HG03060 (cell line): ENCODE results near the gene PLEKHA4.
"Not testable (repeated sequence)": the region's sequence is repeated elsewhere in the genome, so short reads cannot be mapped to it uniquely, and the experiment has no call there.

Source experiments
- ATAC-seq: cut with Tn5 transposase; IDR thresholded peaks from one replicate; pipeline ENCODE4 v1.9.1; 2021; ENCODE audit warnings: low read depth, moderate number of reproducible peaks; ENCODE audit not compliant: unreplicated experiment

PLEKHA4 gene

GRCh38 chr19:48890551-48890950 is 22.1 kb upstream of the PLEKHA4 start:
- ATAC-seq, result no peak

- ATAC-seq, result not testable (repeated sequence)
These were observed 21.1 kb upstream of the PLEKHA4 start for GRCh38 chr19:48889496-48889895.

- no peak for ATAC-seq
These were observed 19.6 kb upstream of the PLEKHA4 start for GRCh38 chr19:48887861-48888612.

GRCh38 chr19:48883726-48884125 is 15.3 kb upstream of the PLEKHA4 start:
- ATAC-seq, result no peak

- no peak for ATAC-seq
These were observed 13.6 kb upstream of the PLEKHA4 start for GRCh38 chr19:48881741-48882657.

GRCh38 chr19:48879696-48880095 is 11.3 kb upstream of the PLEKHA4 start:
- not testable (repeated sequence) for ATAC-seq

- no peak for ATAC-seq
These were observed 10.7 kb upstream of the PLEKHA4 start for GRCh38 chr19:48879025-48879637.

- ATAC-seq, result no peak
These were observed 10.0 kb upstream of the PLEKHA4 start for GRCh38 chr19:48878196-48879024.

- no peak for ATAC-seq
These were observed 9.4 kb upstream of the PLEKHA4 start for GRCh38 chr19:48877855-48878195.

- ATAC-seq, result not testable (repeated sequence)
These were observed 7.9 kb upstream of the PLEKHA4 start for GRCh38 chr19:48876043-48876981.

GRCh38 chr19:48874303-48875135 is 6.1 kb upstream of the PLEKHA4 start:
- no peak for ATAC-seq

- no peak for ATAC-seq
These were observed 5.3 kb upstream of the PLEKHA4 start for GRCh38 chr19:48873476-48874302.

GRCh38 chr19:48872884-48873475 is 4.6 kb upstream of the PLEKHA4 start:
- ATAC-seq, result no peak

GRCh38 chr19:48872182-48872883 is 3.9 kb upstream of the PLEKHA4 start, which contains the start of gene PPP1R15A:
Gene PPP1R15A (plus strand): TSS chr19:48872421. CDS start chr19:48873234, 813 bp downstream.
- peak; percentile 48 for ATAC-seq

- ATAC-seq, result not testable (repeated sequence)
These were observed 3.2 kb upstream of the PLEKHA4 start for GRCh38 chr19:48871471-48872181.

- no peak for ATAC-seq
These were observed 1.6 kb upstream of the PLEKHA4 start for GRCh38 chr19:48870048-48870447.
